Stromal cell of bone marrow (primary cell): Measurements from ENCODE around the gene CHN2.
A peak's percentile ranks its signal among the peaks of the same experiment; 100 is the strongest.
"Not testable (repeated sequence)": the region's sequence is repeated elsewhere in the genome, so short reads cannot be mapped to it uniquely, and the experiment has no call there.

Source experiments
- DNase-seq: peaks from one replicate; pipeline ENCODE4 v3.0.0-alpha.2; 2012; ENCODE audit warnings: low read depth

CHN2 gene

DNA sequence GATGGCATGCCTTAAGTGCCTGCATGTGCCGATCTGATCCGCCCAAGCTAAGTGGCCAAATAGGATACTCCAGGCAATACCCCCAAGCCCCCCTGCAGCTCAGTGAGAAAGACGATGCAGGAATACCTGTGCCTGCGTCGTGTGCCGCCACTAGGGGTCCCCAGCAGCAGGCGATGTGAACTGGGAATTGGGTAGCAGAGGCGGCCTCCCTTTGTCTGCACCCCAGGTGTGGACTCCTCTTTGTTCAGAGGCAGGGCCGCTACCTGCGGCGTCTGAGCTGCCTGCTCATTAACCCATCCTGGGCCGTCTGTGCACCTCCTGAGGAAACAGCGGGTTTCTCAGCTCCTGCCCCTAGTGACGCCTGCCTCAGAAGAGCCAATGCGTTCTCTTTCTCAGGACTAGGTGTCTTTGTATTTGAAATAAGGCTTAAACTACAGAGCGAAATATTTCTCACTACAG is 4.8 kb upstream of the CHN2 start:
- DNase-seq: peak; percentile 9

GRCh38 chr7:29190349-29191045 is 4.1 kb upstream of the CHN2 start:
- DNase-seq: no peak

DNA sequence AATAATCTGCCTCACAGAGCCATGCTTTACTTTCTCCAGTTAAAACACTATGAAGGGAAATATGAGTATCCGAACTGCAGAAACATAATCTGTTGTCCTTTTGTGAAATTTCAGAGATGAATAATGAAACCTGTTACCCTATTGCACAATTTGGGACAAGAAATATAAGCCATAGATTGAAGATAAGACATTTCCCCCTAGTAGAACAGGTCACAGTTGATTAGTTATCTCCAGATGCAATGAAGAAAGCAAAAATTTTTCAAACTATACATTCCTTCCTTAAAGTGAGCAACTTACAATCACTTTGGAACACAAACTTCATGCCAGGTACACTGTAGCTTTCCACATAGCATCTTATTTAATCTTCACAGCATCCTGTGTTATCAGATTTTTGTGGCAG is 2.3 kb upstream of the CHN2 start:
- DNase-seq: no peak

- no peak for DNase-seq
Observed at GRCh38 chr7:29192811-29193210, 1.8 kb upstream of the CHN2 start.

GRCh38 chr7:29193316-29194205 is 1.0 kb upstream of the CHN2 start:
- no peak for DNase-seq

DNA sequence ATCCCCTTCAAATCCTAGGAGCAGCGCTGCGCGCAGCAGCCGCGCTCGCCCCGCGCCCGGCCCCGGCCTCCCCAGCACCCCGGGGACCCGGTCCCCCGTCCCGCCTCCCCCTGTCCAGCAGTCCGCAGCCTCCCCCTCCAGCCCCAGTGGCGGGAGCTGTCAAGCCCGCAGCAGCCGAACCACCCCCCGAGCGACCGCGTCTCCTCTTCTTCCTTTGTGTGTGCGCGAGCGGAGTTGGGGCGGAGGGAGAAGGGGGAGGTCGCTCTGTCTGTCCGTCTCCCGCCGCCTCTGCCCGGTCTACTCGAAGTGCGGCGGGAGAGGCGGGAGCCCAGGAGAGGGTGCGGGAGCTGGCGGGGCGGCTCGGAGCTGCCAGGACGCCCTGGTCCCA is 375 bp upstream of the CHN2 start:
- DNase-seq: no peak

GRCh38 chr7:29196191-29196590 is 1.6 kb downstream of the CHN2 start:
- DNase-seq: no peak

GRCh38 chr7:29196971-29197595 is 2.5 kb downstream of the CHN2 start:
- no peak for DNase-seq

- no peak for DNase-seq
Observed at GRCh38 chr7:29197916-29198315, 3.3 kb downstream of the CHN2 start.

DNA sequence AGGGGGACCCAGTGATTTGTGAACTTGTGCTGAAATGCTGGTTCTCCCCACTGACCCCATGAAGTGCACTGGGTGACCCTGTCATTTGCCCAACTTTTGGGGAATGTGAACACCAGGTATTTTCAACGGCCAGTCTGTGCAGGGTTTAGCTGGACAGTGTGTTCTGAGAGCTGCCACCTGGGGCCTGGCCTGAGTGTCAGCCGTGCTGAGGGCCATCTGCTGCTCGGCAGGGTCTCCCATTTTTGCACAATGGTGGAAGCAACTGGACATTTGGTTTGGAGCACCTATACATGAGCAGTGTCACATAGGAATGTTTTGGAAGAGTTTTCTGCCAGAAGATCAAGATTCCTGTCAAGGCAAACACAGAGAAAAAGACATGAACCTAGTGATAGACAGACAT is 5.2 kb downstream of the CHN2 start:
- DNase-seq: no peak

DNA sequence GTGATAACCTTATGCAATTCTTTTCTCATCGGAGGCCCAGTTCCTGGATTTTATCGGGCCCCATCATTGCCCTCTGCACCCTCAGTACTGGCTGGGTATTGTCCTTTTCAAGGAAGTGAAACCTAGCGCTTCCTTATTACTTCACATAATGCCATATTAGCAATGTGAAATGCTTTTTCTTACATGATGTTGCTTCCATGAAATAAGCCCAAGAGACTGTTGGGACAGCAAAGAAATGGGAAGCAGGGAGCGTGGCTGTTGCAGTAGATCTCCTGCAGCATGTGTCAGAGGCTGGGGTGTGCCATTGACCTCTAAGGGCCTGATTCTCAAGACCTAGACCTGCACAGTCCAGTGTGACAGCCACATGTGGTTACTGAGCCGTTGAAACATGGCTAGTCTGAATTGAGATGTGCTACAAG is 8.1 kb downstream of the CHN2 start:
- DNase-seq: no peak

GRCh38 chr7:29204491-29205272 is 10.1 kb downstream of the CHN2 start:
- DNase-seq: no peak

- no peak for DNase-seq
Observed at GRCh38 chr7:29207162-29207801, 12.7 kb downstream of the CHN2 start.

DNA sequence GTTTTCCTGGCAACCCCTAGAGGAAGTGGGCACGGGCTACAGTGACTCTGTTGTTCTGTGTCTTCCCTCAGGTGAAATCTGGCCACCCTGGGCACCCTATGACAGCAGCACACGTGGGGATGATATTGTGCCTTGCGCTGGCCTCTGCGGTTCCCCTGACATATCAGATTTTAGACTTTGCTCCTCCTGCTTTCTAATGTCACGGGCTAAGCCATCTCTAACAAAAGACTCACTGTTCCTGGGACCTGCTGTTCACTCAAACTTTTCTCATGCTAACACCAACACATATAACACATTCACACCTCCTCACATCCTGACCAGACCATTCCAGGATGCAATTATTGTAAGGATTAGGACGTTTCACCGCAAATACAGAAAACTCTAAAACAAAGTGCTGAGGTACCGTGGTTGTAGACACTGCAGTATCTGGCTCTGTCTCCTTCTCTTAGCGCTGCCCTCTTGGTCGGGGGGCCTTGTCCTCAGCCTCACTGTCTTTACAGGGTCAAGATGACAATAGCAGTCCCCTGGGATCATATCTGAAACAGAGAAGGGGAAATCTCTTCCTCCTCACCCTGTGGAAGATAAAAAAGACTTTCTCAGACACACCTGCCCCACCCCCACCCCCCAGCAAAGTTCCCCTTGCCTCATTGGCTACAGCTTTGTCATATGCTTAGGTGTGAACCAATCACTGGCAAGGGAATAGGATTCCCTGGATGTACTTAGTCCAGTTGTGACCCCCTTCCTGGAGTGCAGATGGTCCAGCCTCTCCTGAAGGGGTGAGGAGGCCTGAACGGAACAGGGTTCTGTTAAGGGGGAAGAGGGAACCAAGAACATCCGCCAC is 14.1 kb downstream of the CHN2 start:
- no peak for DNase-seq

DNA sequence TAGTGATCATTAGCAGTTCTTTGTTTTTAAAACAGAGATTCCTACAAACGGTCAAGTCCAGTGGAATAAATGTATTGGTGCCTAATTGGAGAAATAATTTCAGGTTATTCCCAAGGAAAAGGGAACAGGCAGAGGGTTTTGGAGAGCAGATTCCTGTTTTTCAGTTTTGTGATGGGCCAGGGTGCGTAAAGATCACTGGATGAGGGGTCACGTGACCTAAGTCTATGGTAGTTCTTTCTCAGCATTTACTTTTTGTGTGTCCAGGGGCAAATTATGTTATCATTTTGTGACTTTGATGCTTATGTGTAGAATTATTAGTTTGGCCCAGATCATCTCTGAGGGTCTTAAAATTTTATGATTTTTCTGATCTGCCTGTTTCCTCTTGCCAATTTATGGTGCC is 15.2 kb downstream of the CHN2 start:
- DNase-seq: no peak

- DNase-seq: not testable (repeated sequence)
Observed at GRCh38 chr7:29212736-29213135, 18.2 kb downstream of the CHN2 start.

- no peak for DNase-seq
Observed at GRCh38 chr7:29214056-29214455, 19.5 kb downstream of the CHN2 start.

DNA sequence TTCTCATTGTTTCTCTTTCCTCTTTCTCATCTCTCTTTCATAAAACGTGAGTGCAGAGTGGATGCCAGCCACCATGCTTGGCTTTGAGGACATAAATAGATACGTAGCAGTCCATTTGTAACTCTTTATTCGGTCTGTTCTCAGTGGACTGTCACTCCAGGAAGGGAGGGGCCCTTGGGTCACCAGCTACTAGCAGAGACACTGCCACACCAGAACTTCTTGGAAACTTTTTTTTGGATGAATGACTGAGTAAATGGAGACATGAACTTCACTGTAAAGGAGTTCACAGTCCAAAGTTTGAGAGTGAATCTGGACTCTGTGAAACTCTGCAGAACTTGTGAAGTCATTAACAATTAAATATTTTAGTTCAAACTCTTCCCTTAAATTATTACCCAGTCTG is 20.2 kb downstream of the CHN2 start:
- DNase-seq: no peak

- no peak for DNase-seq
Observed at GRCh38 chr7:29216128-29216527, 21.6 kb downstream of the CHN2 start.

GRCh38 chr7:29217113-29217512 is 22.5 kb downstream of the CHN2 start:
- no peak for DNase-seq

GRCh38 chr7:29224726-29225125 is 30.2 kb downstream of the CHN2 start:
- no peak for DNase-seq
